Adrenal gland (tissue), 12 donors: ENCODE measurements around the gene CAMK1G. TPM values are rescaled to one million over a fixed set of nuclear protein-coding genes. Genes with fewer than 3 reads are reported as not detected.

ENCODE experiments used
- DNase-seq, 7 donors: peaks; one replicate each; pipeline ENCODE4 v3.0.0-alpha.2; 2019 to 2020
- H3K27ac ChIP-seq, 5 donors: fragments of 200-600 bp; sonication (generic) in 4 of 5; 1 replicate in 3 of 5; 2 replicates in 2 of 5; pipeline versions ENCODE4 v1.5.1 to v1.8.0; 2016 to 2020; ENCODE audit warnings: mild to moderate bottlenecking in 1 of 5
- H3K27me3 ChIP-seq: fragments of 200-600 bp; 2 replicates; pipeline ENCODE4 v1.8.0; 2021
- H3K36me3 ChIP-seq, 2 donors: fragments of 200-600 bp; replicated peaks in 1 of 2; 1 replicate in 1 of 2; 2 replicates in 1 of 2; pipeline versions ENCODE4 v1.5.1 to v1.8.0; 2018 to 2022
- H3K4me1 ChIP-seq, 2 donors: fragments of 200-600 bp; replicated peaks in 1 of 2; 1 replicate in 1 of 2; 2 replicates in 1 of 2; pipeline versions ENCODE4 v1.5.1 to v1.8.0; 2018 to 2021
- H3K4me3 ChIP-seq, 4 donors: fragments of 200-600 bp; sonication (generic) in 3 of 4; one replicate each; pipeline ENCODE4 v1.5.1; 2016 to 2018
- H3K9me3 ChIP-seq, 3 donors: fragments of 200-600 bp; sonication (generic) in 1 of 3; replicated peaks in 1 of 3; 1 replicate in 2 of 3; 2 replicates in 1 of 3; pipeline versions ENCODE4 v1.5.1 to v1.8.0; 2016 to 2021
- POLR2A ChIP-seq, 2 donors: fragments of 450-650 bp; IDR thresholded peaks; one replicate each; pipeline ENCODE4 v1.6.1; 2017; ENCODE audit warnings: antibody characterized with exemption in 2 of 2, mild to moderate bottlenecking in 2 of 2, moderate library complexity in 1 of 2
- WGBS, 4 donors: extraction: QIAGEN DNeasy Blood & Tissue Kit in 2 of 4; methylation state at CpG; one replicate each; pipeline versions ENCODE4 v1.1.5 to v1.1.7; 2013 to 2017; 5-methylcytosine and 5-hydroxymethylcytosine counted together
- intact Hi-C, 2 donors: fragments of 100-400 bp; cut with DNase I; formaldehyde crosslinking; loops; one replicate each; pipeline versions ENCODE4 v1.14.1 to v1.15.0; 2022 to 2023
- polyA plus RNA-seq, 3 donors: library from polyadenylated mRNA; stranded (reverse); fragments of 200-250 nt in 2 of 3; fragments of 350-450 nt in 1 of 3; fragmentation: Illumina TruSeq in 1 of 3; extraction: RNeasy Lipid Tissue Mini Kit (QIAGEN cat#74804) in 1 of 3; gene quantifications; one replicate each; pipeline ENCODE4 v1.2.3, GENCODE V29; 2013 to 2014
- total RNA-seq, 9 donors: library from RNA; depleted of rRNA in 4 of 9; stranded (reverse); fragments of >200 nt in 4 of 9; fragments of 120-200 nt in 1 of 9; fragmentation: NEBNext Ultra II Directional in 1 of 9; extraction: Animal tissue kit (Norgen Biotek cat#: 25700) in 1 of 9; gene quantifications; one replicate each; pipeline versions ENCODE4 v1.1.0 to v1.2.4, GENCODE V29; 2013 to 2023
- TF ChIP-seq, protein P1 (sequence below), 6 experiments: fragments of 450-650 bp in 4 of 6; fragments of 200-600 bp in 2 of 6; sonication (generic) in 1 of 6; IDR thresholded peaks; 1 replicate in 5 of 6; 2 replicates in 1 of 6; pipeline versions ENCODE4 v1.5.1 to v1.8.0; 2016 to 2021; ENCODE audit warnings: antibody characterized with exemption in 6 of 6, mild to moderate bottlenecking in 2 of 6, moderate library complexity in 1 of 6
- donor health status: healthy with polysubstance abuse.
- donor health status: Bipolar disorder and iron deficiency.
- donor health status: DM: yes; HTN: yes; CAD: no.
- donor health status: DM: no; HTN: no; CAD: no.
- donor health status: DM: no; HTN: no; CAD: no.
- donor health status: DM: yes; HTN: yes; CAD: no.

Gene CAMK1G
- total and polyA plus RNA-seq, 12 donors: 0.57 to 8.4 (median 2.3) TPM

DNA sequence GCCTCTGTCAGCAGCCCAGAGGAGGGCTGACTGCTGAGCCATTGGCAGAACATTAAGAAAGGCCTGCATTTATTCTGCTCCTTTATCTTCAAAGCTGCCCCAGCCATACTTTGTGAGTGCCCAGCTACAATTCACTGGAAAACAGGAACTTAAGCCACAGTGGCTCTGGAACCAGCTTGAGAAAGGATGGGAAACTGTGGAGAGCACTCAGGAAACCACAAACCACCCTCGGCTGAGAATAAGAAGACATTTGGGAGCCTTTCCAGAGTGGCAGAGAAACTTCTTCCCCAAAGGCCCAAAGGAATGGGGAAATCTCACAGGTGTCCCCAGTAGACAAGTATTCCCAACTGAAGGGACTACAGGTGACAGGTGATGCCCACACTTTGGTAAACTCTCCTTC is 66.9 kb downstream of the CAMK1G start:
- H3K27ac ChIP-seq: peak overlapping the region in 3 of 5 donors; percentile 80 to 90 (median 90)
- WGBS, 4 donors: 75 to 78% (median 77%) methylated on average over 1 of the region's 1 CpG
- H3K4me1 ChIP-seq: peaks cover 53 to 55% of the 10 kb centered on the region in 2 donors
- H3K27me3 ChIP-seq: no peaks in the 10 kb centered on the region
- no peaks in the 10 kb centered on the region for H3K36me3 ChIP-seq
- no peak overlapping the region for H3K4me3 ChIP-seq
- DNase-seq: peak in 1 of 7 donors; percentile 30
- no peaks in the 10 kb centered on the region for H3K9me3 ChIP-seq
- intact Hi-C loops: no loop called here
- TF ChIP-seq, protein P1, sequence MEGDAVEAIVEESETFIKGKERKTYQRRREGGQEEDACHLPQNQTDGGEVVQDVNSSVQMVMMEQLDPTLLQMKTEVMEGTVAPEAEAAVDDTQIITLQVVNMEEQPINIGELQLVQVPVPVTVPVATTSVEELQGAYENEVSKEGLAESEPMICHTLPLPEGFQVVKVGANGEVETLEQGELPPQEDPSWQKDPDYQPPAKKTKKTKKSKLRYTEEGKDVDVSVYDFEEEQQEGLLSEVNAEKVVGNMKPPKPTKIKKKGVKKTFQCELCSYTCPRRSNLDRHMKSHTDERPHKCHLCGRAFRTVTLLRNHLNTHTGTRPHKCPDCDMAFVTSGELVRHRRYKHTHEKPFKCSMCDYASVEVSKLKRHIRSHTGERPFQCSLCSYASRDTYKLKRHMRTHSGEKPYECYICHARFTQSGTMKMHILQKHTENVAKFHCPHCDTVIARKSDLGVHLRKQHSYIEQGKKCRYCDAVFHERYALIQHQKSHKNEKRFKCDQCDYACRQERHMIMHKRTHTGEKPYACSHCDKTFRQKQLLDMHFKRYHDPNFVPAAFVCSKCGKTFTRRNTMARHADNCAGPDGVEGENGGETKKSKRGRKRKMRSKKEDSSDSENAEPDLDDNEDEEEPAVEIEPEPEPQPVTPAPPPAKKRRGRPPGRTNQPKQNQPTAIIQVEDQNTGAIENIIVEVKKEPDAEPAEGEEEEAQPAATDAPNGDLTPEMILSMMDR (IDR thresholded peaks at IDR 0.05): no peak
- no peak for TF ChIP-seq POLR2A (IDR thresholded peaks at IDR 0.05)

DNA sequence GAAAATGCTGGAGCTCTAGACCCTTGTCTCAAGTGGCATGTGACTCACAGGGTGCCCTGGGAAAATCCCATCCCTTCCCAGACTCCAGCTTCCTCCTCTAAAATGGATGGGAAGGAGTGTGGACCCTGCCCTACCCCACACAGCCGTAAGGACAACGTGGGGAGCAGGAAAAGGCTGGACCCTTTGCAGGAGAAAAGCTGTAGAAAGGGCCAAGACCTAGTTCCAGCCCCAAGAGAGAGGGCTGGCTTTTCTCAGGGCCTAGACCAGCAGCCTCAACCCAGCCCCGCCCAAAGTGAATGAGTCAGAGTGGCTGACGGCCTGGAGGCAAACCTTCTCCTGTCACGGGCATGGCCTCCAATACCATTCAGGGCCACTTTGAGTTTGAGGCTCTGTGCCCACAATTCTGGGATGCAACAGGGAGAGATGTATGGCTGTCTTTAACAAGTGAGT is 67.6 kb downstream of the CAMK1G start:
- TF ChIP-seq, protein P1 (IDR thresholded peaks at IDR 0.05): no peak
- no peak for TF ChIP-seq POLR2A (IDR thresholded peaks at IDR 0.05)
- Histone ChIP-seq H3K27ac (peak overlapping the region in 4 of 5 donors; percentile 62 to 90 (median 85)), H3K36me3 (no peaks in the 10 kb centered on the region), H3K4me1 (peaks cover 50 to 53% of the 10 kb centered on the region in 2 donors), H3K27me3 (no peaks in the 10 kb centered on the region), H3K9me3 (no peaks in the 10 kb centered on the region), H3K4me3 (no peak overlapping the region)
- intact Hi-C loops: no loop called here
- 19 to 37% (median 22%) methylated on average over 3 to 5 of the region's 5 CpGs for WGBS, 4 donors
- peak; percentile 88 to 95 (median 94) for DNase-seq

DNA sequence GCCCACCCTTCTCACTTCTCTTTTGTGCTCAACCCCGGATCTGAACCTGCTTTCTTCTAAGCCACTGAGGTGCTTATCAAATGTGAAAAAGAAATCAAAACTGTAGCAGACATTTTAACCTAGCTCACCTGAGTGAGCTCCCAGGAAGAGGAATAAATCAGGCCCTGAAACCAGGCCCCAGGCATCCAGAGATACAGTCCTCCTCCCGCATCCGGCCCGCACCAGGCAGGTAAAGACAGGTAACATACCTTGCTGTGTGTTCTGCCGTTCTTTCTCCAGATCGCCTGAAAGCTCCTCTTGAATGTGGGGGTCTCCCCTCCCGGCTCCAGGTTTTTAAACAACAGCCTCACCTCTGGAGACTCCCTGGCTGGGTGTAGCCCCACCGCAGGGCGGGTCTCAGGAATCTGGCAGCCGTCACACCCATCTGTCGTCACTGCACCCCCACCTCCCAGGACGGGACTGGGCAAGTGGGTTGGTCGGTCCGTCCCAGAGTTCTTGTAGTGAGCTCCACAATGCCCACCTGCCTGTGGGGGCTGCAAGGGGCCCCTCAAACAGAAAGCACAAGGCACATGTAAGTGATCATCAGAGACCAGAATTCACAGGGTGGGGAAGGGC is 68.7 kb downstream of the CAMK1G start, which contains the start of gene LAMB3:
LAMB3 (minus strand) TSS at position 305 of the 615 bp plus-strand sequence. CDS start 1,481 bp downstream, outside the sequence.
- peak within 1 kb of the TSS in 4 of 5 donors; percentile 62 to 90 (median 85) for H3K27ac ChIP-seq
- H3K9me3 ChIP-seq: no peaks in the 10 kb centered on the region
- no peak for DNase-seq
- no peak for TF ChIP-seq POLR2A (IDR thresholded peaks at IDR 0.05)
- TF ChIP-seq, protein P1 (IDR thresholded peaks at IDR 0.05): no peak
- H3K36me3 ChIP-seq: no peaks in the 10 kb centered on the region
- no peaks in the 10 kb centered on the region for H3K27me3 ChIP-seq
- H3K4me3 ChIP-seq: no peak within 1 kb of the TSS
- intact Hi-C loops: no loop called here
- 80 to 91% (median 84%) methylated on average over 12 to 14 of the region's 14 CpGs for WGBS, 4 donors
- H3K4me1 ChIP-seq: peaks cover 43 to 44% of the 10 kb centered on the region in 2 donors

DNA sequence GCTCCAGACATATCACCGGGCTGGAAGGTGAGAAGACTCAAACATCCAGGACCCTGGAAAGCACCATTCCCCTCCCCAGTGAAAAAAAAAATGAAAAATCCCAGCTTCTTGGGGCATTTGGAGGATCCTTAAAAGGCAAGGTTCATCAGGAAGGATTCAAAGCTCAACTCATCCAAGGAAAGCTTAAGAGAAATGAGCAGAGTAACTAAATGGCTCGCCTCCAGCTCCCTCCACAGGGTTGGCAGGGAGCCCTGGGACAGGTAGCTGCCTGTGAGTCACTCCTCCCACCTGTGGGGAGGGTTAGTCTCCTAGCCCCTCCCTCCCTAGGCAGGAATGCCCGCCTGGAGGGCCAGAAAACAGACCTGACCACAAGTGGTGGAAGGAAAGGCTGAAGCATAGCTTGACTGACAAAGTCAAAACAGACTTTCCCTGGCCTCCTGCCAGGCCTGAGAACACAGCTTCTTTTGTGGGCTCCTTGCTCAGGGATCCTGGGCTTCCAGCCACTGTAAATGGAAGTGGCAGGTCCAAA is 69.4 kb downstream of the CAMK1G start:
- H3K36me3 ChIP-seq: no peaks in the 10 kb centered on the region
- H3K4me3 ChIP-seq: no peak overlapping the region
- H3K4me1 ChIP-seq: peaks cover 36 to 37% of the 10 kb centered on the region in 2 donors
- peak in 6 of 7 donors; percentile 34 to 74 (median 64) for DNase-seq
- no peaks in the 10 kb centered on the region for H3K27me3 ChIP-seq
- intact Hi-C loops: no loop called here
- TF ChIP-seq POLR2A (IDR thresholded peaks at IDR 0.05): no peak
- TF ChIP-seq, protein P1 (IDR thresholded peaks at IDR 0.05): no peak
- H3K27ac ChIP-seq: no peak overlapping the region
- 77 to 85% (median 85%) methylated on average over 3 of the region's 3 CpGs for WGBS, 4 donors
- H3K9me3 ChIP-seq: no peaks in the 10 kb centered on the region
